Mesenteric fat pad (tissue), 1 donor: Measurements from ENCODE around the gene SAMD1. TPM values are rescaled to one million over a fixed set of nuclear protein-coding genes. Genes with fewer than 3 reads are reported as not detected.

ENCODE experiments used
- DNase-seq: peaks from one replicate; pipeline ENCODE4 v3.0.0-alpha.2; 2020; ENCODE audit warnings: low spot score
- total RNA-seq: library from RNA; stranded (reverse); fragmentation: NEBNext Ultra II Directional; extraction: Animal tissue kit (Norgen Biotek cat#: 25700); gene quantifications from one replicate; pipeline ENCODE4 v1.2.1, GENCODE V29; 2021
- donor health status: DM: yes; HTN: yes; CAD: no.

SAMD1 gene
- total RNA-seq, 1 donor from 2014 or later: 32.3 TPM

- no peak for DNase-seq
These were observed 23.3 kb upstream of the SAMD1 start for GRCh38 chr19:14113762-14114414.

DNA sequence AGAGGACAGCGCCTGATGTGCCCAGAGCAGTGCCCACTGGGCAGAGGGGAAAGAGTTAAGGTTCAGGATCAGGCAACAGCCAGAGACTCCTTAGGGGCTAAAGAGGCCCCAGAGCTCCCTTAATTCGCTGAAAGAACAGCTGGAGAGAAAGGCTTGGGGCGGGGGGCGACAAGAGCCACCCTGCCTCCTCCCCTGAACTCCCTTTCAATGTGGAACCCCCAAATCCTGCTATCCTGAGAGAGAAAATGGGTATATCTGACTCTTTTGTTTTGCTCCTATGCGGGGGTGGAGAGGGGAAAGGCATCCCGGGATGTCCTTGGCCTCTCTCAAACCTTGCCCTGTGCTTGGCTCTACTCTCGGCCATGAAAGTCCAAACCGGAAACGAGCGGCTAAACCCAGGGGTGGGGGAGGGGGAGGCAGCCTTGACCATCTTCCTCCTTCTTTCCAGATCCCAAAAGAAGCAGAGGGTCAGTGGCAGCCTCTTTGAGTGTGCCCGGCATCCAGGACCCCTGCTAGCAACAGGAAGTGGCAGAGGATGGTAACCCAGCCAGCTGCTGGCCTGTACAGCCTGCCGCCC is 22.3 kb upstream of the SAMD1 start:
- no peak for DNase-seq

DNA sequence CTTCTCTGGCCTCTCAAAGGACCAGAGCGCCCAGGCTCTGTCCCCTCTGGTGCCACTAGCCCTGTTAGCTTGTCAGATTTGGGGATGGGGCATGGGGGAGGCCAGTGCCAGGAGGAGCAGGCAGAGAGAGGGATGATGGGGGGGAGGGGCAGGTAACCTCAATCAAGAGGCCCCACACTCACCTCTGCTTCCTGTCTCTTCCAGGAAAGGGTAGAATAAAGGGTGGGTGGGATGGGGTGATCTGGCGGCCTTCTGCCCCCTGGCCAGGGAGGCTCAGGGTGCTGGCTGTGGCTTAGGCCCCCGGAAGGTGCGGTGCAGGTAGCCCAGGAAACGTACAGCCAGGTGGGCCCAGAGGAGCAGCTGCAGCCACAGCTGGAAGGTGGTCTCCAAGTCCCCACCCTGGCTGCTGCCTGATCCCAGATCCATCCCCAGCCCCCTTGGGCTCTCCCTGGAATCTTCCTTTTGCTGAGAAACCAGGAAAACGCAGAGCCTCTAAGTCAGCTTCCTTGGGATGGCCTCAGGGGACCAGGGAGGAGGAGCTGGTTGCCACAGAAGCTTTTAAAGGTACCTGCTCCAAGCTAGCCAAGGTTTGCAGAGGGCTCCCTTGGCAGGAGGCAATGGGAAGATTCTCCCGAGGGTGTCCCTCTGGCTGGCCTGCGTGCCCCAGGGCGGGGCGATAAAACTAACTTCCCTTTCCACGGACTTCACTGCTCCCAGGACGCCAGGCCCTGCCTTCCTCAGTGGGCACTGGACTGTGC is 21.7 kb upstream of the SAMD1 start:
- DNase-seq: no peak

GRCh38 chr19:14111486-14111885 is 20.9 kb upstream of the SAMD1 start:
- DNase-seq: no peak

DNA sequence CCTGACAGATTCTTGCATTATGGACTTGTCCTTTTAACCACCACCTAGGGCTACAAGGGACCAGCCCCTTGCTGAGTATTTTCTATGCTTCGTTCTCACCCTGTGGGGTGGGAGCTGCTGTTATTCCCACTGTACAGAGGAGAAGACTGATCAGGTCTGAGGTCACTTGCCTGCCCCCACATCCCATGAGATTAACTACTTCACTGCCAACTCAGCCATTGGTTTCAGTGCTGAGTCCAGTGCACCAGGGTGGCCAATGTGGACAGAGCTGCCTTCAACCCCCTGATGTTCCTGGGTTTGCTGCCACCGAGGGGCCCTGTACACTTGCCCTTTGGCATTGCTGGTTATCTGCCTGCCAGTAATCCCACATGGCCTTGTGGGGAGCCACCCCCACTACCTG is 20.1 kb upstream of the SAMD1 start:
- no peak for DNase-seq

- no peak for DNase-seq
These were observed 17.3 kb upstream of the SAMD1 start for GRCh38 chr19:14107581-14108461.

DNA sequence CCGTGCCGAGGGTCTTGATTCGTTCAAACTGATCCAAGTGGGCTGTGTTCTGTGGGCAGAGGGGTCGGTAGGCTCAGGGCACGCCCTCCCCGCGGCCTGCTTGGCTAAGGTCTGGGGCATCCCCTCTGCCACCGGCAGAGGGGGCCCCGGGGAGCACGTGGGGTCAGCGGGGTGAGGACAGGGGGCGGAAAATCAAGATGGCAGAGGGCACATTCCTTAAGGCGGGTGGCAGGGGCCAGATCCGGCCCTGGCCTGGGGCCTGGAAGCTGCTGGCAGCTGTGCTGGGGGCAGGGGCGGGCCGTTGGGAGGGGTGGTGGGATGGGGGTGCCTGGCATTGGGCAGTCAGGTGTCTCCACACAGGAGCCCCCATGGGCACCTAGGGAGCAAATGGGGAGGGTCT is 16.3 kb upstream of the SAMD1 start:
- no peak for DNase-seq

DNA sequence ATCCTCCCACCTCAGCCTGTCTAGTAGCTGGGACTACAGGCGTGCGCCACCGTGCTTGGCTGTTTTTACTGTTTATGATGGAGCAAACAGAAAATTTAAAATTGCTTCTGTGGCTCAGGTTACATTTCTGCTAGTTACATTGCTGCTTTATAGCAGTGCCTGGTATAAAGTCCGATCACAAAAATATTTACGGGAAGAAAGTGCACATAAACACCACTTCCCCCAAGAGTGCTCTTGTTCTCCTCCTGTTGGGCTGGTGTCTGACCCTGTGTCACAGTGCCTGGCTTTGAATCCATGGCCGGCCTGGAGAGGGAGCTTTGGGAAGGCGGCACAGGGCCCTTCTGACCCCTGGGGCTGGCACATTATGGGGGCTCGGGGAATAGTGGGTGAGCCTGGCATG is 15.1 kb upstream of the SAMD1 start:
- no peak for DNase-seq

GRCh38 chr19:14103310-14103709 is 12.8 kb upstream of the SAMD1 start:
- DNase-seq: no peak

GRCh38 chr19:14102756-14103155 is 12.2 kb upstream of the SAMD1 start:
- DNase-seq: no peak

DNA sequence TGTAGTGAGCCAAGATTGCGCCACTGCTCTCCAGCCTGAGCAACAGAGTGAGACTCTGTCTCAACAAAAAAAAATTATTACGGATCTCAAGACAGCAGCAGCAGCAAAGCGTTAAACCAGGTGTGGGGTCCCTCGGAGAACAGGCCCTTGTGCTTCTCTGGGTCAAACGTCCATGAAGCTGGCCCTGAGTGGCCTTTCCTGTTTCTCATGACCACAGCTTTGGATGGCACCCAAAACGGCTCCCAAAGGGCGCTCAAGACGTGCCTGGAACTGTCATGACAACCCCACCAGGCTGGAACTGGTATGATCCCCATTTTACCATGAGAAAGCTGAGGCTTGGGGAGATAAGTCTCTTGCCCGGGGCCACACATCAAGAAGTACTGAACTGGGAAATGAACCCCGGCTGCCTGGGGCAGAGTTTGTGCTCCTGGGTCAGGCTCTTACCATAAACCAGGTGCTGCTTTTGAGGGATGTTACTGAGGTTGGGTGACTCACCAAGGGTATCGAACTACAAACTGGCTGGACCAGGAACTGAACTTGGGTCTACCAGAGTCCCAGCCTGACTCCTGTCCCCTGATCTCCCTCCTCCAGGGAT is 11.6 kb upstream of the SAMD1 start:
- DNase-seq: no peak

DNA sequence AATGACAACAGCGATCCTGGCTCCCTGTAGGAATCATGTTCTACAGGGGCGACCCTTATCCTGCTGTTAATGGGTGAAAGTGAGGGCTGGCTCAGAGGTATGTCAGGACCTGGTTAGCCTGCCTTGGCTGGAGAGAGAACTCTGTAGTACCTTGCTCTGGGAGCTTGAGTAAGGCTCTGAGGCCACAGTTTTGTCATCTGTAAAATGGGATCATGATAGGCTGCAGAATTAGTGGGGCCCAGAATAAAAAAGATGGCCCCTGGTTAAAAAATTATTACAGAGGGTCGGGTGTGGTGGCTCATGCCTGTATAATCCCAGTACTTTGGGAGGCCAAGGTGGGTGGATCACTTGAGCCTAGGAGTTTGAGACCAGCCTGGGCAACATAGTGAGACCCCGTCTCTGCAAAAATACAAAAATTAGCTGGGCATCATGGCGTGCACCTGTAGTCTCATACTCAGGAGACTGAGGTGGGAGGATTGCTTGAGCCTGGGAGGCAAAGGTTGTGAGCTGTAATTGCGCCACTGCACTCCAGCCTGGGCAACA is 10.5 kb upstream of the SAMD1 start:
- DNase-seq: no peak

DNA sequence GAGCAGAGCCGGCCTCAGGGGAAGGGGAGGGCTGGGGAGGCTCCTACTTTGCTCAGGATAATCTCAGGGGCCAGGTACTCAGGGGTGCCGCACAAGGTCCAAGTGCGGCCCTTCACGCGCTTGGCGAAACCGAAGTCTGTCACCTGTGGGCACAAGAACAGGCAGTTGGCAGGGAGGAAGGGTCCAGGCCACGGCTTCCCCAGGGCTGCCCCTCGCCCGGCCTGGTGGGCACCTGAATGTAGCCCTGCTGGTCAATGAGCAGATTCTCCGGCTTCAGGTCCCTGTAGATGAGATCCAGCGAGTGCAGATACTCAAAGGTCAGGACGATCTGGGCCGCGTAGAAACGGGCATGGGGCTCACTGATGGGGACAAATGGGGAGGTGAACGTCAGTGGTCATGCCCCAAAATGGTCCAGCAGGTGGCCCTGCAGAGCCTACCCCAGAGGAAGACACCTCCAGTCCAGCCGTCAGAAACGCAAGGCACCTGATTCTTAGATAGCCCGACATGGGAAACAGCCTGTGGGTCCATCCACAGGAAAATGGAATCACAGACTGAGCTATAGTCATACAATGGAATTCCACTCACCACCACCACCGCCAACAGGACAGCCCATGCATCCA is 7.1 kb upstream of the SAMD1 start:
- DNase-seq: no peak

- DNase-seq: no peak
These were observed 5.9 kb upstream of the SAMD1 start for GRCh38 chr19:14096272-14096992.

- no peak for DNase-seq
These were observed 4.3 kb upstream of the SAMD1 start for GRCh38 chr19:14094854-14095253.

DNA sequence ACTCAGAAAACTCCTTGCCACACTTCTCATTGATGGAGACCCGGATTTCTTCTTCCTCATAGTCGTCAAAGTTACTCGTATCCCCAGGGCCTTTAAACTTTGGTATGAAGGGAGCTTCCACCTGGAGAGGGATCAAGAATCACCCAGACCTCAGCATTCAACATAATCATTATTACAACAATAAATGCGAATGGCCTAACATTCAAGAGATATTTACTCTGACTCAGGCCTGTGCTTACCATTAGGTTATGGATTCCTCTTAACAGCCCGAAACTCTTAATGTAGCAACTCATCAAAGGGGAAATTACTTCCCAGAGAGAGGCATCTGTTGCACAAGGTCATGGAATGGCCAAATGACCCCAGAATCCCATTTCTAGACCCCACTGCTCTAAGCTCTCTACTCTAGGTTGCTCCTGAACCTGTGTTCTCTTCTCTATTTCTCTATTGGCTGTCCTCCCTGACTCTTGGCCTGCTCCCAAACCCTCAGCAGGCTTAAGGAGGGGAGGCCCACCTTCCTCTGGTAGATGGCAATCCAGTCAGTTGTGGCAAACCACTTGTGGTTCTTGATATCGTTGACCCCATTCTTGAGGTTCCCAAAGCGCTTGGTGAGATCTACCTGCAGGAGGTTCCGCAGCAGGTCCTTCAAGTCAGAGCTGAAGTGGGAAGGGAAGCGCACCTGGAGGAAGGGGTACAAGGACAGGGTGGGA is 2.7 kb upstream of the SAMD1 start:
- no peak for DNase-seq

- no peak for DNase-seq
These were observed 1.4 kb upstream of the SAMD1 start for GRCh38 chr19:14091813-14092462.

DNA sequence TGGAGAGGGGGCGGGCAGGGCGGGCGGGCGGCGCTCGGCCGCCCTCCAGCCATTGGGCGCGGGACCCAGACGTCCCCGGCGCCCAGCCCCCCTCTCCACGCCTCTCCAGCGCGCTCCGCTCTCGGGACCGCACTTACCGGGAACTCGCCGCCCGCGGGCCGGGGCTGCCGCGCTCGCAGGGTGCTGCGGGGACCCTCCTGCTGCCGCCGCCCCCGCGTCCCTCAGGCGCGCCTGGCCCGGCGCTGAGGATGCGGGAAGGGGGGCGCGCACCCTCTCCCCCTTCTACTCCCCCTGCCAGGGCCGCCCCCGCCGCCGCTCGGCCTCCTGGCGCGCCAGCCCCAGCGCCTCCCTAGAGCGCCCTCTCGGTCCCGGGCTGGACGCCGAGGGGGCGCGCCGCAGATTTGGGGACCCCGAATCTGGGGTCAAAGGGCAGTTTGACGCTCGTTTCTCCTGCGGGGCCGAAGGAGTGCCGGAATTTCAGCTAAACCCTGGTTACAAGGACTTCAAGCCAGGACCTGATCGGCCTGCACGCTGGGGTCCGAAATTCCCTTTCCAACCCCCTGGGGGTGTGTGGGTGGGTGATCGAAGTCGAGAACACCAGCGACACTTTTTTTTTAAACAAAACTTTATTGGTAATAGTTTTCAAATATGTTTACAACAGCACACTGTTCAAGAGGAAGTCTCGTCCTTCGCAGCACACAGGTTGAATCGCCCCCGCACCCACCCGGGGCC is 696 bp upstream of the SAMD1 start:
- no peak for DNase-seq
